Esophagus squamous epithelium (tissue), 5 donors: ENCODE measurements around the gene CACNG3. TPM values are rescaled to one million over a fixed set of nuclear protein-coding genes. Genes with fewer than 3 reads are reported as not detected.

Experiments
- DNase-seq: peaks from one replicate; lab custom pipeline; 2025; lab: John Stamatoyannopoulos, UW
- H3K27ac ChIP-seq, 4 donors: fragments of 200-600 bp; sonication (generic); one replicate each; pipeline ENCODE4 v1.5.1; 2016 to 2019; ENCODE audit warnings: mild to moderate bottlenecking in 1 of 4
- H3K27me3 ChIP-seq, 4 donors: fragments of 200-600 bp; sonication (generic); 1 replicate in 3 of 4; 2 replicates in 1 of 4; pipeline versions ENCODE4 v1.5.1 to v1.6.0; 2017 to 2021; ENCODE audit warnings: antibody characterized with exemption in 1 of 4
- H3K36me3 ChIP-seq, 3 donors: fragments of 200-600 bp; sonication (generic); one replicate each; pipeline ENCODE4 v1.5.1; 2016 to 2019
- H3K4me1 ChIP-seq, 3 donors: fragments of 200-600 bp; sonication (generic); one replicate each; pipeline ENCODE4 v1.5.1; 2017 to 2019
- H3K4me3 ChIP-seq, 4 donors: fragments of 200-600 bp; sonication (generic); 1 replicate in 3 of 4; 2 replicates in 1 of 4; pipeline ENCODE4 v1.5.1; 2016 to 2019; ENCODE audit warnings: mild to moderate bottlenecking in 2 of 4, moderate library complexity in 1 of 4
- H3K9me3 ChIP-seq, 3 donors: fragments of 200-600 bp; sonication (generic); one replicate each; pipeline ENCODE4 v1.5.1; 2016 to 2019
- POLR2A ChIP-seq, 4 donors: fragments of 450-650 bp; IDR thresholded peaks; one replicate each; pipeline ENCODE4 v1.6.1; 2017; ENCODE audit warnings: antibody characterized with exemption in 4 of 4, mild to moderate bottlenecking in 4 of 4, moderate library complexity in 3 of 4
- WGBS, 2 donors: methylation state at CpG; one replicate each; pipeline ENCODE4 v1.1.5; 2018; 5-methylcytosine and 5-hydroxymethylcytosine counted together
- intact Hi-C: fragments of 100-400 bp; cut with DNase I; formaldehyde crosslinking; loops from one replicate; pipeline ENCODE4 v1.15.0; 2022
- total RNA-seq, 4 donors: library from RNA; depleted of rRNA; stranded (reverse); fragments of >200 nt; gene quantifications; one replicate each; pipeline ENCODE4 v1.1.0, GENCODE V29; 2016
- TF ChIP-seq, protein P1 (sequence below), 6 experiments: fragments of 450-650 bp in 4 of 6; fragments of 200-600 bp in 2 of 6; sonication (generic) in 2 of 6; IDR thresholded peaks; one replicate each; pipeline ENCODE4 v1.5.1; 2016 to 2019; ENCODE audit warnings: antibody characterized with exemption in 6 of 6, mild to moderate bottlenecking in 4 of 6, moderate library complexity in 4 of 6
- donor health status: DM: yes; HTN: yes; CAD: no.

CACNG3 gene
- total RNA-seq, 4 donors from 2014 or later: not detected

DNA sequence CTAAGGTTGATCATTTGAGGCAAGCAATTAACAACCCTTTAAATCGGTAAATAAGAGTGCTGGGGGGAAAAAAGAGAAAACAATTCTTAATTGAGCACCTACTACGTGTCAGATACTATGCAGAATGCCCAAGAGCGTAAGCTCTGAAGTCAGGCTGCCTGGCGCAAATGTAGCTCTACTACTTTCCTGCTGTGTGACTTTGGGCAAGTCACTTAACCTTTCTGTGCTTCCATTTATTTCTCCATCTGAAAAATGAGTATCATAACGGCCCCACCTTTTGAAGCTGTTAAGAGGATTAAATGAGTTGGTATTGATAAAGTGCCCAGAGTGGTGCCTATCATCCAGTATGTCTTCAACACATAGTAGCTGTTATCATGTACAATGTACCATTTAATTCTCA lies 102.0 kb downstream of the CACNG3 start:
- TF ChIP-seq, protein P1, sequence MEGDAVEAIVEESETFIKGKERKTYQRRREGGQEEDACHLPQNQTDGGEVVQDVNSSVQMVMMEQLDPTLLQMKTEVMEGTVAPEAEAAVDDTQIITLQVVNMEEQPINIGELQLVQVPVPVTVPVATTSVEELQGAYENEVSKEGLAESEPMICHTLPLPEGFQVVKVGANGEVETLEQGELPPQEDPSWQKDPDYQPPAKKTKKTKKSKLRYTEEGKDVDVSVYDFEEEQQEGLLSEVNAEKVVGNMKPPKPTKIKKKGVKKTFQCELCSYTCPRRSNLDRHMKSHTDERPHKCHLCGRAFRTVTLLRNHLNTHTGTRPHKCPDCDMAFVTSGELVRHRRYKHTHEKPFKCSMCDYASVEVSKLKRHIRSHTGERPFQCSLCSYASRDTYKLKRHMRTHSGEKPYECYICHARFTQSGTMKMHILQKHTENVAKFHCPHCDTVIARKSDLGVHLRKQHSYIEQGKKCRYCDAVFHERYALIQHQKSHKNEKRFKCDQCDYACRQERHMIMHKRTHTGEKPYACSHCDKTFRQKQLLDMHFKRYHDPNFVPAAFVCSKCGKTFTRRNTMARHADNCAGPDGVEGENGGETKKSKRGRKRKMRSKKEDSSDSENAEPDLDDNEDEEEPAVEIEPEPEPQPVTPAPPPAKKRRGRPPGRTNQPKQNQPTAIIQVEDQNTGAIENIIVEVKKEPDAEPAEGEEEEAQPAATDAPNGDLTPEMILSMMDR (IDR thresholded peaks at IDR 0.05): no peak
- no peak for TF ChIP-seq POLR2A (IDR thresholded peaks at IDR 0.05)
- 55 to 65% methylated on average over 4 to 5 of the region's 5 CpGs for WGBS, 2 donors
- Histone ChIP-seq H3K27ac (no peak overlapping the region), H3K9me3 (no peaks in the 10 kb centered on the region), H3K36me3 (no peaks in the 10 kb centered on the region), H3K4me1 (no peaks in the 10 kb centered on the region), H3K4me3 (no peak overlapping the region), H3K27me3 (peaks cover 0 to 6% (median 0%) of the 10 kb centered on the region in 4 donors)
- DNase-seq: no peak
- intact Hi-C loops: no loop called here

DNA sequence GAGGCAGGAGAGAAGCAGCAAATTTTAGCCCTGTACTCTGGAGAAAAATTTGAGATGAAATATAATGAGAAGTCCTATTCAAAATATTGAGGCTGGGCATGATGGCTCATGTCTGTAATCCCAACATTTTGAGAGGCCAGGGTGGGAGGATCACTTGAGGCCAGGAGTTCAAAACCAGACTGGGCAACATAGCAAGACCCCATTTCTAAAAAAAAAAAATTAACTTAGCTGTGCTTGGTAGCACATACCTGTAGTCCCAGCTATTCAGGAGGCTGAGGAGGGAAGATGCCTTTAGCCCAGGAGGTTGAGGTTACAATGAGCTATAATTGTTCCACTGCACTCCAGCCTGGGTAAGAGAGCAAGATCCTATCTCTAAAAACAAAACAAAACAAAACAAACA lies 103.4 kb downstream of the CACNG3 start:
- no peak for TF ChIP-seq POLR2A (IDR thresholded peaks at IDR 0.05)
- TF ChIP-seq, protein P1 (IDR thresholded peaks at IDR 0.05): no peak
- no peaks in the 10 kb centered on the region for H3K9me3 ChIP-seq
- no peak overlapping the region for H3K27ac ChIP-seq
- intact Hi-C loops: no loop called here
- no peaks in the 10 kb centered on the region for H3K36me3 ChIP-seq
- H3K4me3 ChIP-seq: no peak overlapping the region
- H3K27me3 ChIP-seq: peaks cover 0 to 6% (median 0%) of the 10 kb centered on the region in 4 donors
- no peaks in the 10 kb centered on the region for H3K4me1 ChIP-seq
- DNase-seq: no peak

DNA sequence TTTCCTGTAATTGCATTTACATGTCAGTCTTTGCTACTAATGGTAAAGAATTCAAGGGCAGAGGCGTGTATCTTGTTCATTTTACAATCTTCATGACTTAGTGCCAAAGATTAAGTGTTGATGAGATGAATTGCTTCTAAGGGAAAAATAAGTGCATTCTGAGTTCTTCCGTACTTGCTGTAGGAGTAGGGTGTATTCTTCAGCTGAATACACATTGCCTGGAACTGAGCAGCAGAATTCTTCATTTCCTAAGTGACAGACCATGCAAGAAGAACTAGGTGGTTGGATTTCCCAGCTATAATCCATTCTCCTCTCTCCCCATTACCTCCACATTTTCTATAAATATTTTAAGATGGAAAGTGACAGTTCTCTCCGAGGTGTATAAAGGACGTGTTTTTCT lies 104.8 kb downstream of the CACNG3 start:
- no peaks in the 10 kb centered on the region for H3K4me1 ChIP-seq
- DNase-seq: no peak
- WGBS, 2 donors: 65 to 75% methylated on average over 4 of the region's 4 CpGs
- H3K9me3 ChIP-seq: no peaks in the 10 kb centered on the region
- intact Hi-C loops: no loop called here
- H3K36me3 ChIP-seq: no peaks in the 10 kb centered on the region
- peaks cover 0 to 7% (median 0%) of the 10 kb centered on the region in 4 donors for H3K27me3 ChIP-seq
- no peak overlapping the region for H3K27ac ChIP-seq
- no peak overlapping the region for H3K4me3 ChIP-seq
- no peak for TF ChIP-seq POLR2A (IDR thresholded peaks at IDR 0.05)
- TF ChIP-seq, protein P1 (IDR thresholded peaks at IDR 0.05): no peak

DNA sequence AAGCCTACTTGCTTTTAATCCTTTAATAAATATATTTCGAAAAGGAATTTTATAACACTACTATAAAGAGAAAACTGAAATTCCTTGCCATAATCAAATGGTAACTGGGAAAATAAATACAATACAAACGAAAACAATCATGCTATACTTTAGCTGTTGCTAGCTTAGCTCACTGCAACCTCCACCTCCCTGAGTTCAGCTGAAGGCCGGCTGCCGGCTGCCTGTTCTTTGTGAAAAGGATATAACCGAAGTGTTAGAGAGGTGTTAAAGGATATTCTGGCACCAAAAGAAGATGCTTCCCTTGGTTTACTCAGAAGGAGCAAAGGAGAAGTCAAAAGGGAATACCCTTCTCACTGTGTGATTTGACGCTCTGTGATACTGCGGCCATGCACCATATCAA lies 108.5 kb downstream of the CACNG3 start:
- WGBS, 2 donors: 55 to 65% methylated on average over 7 of the region's 7 CpGs
- peaks cover 0 to 14% (median 0%) of the 10 kb centered on the region in 4 donors for H3K27me3 ChIP-seq
- DNase-seq: no peak
- H3K36me3 ChIP-seq: no peaks in the 10 kb centered on the region
- H3K4me1 ChIP-seq: no peaks in the 10 kb centered on the region
- H3K27ac ChIP-seq: no peak overlapping the region
- no peak overlapping the region for H3K4me3 ChIP-seq
- intact Hi-C loops: no loop called here
- H3K9me3 ChIP-seq: no peaks in the 10 kb centered on the region
- TF ChIP-seq POLR2A (IDR thresholded peaks at IDR 0.05): no peak
- TF ChIP-seq, protein P1 (IDR thresholded peaks at IDR 0.05): no peak

DNA sequence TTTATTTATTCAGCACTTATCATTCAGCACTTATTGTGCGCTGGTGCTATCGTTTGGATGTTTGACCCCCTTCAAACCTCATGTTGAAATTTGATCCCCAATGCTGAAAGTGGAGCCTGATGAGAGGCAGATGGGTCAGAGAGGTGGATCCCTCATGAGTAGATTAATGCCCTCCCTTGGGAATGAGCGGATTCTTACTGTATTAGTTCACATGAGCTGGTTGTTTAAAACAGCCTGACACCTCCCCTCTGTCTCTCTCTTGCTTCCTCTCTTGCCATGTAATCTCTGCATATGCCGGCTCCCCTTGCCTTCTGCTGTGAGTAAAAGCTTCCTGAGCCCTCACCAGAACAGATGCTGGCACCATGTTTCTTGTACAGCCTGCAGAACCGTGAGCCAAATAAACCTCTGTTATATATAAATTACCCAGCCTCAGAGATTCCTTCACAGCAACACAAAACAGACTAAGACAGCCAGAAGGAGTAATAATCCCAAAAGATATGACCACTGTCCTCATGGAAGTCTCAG lies 111.1 kb downstream of the CACNG3 start:
- no peak for TF ChIP-seq POLR2A (IDR thresholded peaks at IDR 0.05)
- TF ChIP-seq, protein P1 (IDR thresholded peaks at IDR 0.05): no peak
- H3K27me3 ChIP-seq: peaks cover 0 to 14% (median 0%) of the 10 kb centered on the region in 4 donors
- intact Hi-C loops: no loop called here
- H3K27ac ChIP-seq: no peak overlapping the region
- no peaks in the 10 kb centered on the region for H3K36me3 ChIP-seq
- no peak for DNase-seq
- no peak overlapping the region for H3K4me3 ChIP-seq
- no peaks in the 10 kb centered on the region for H3K4me1 ChIP-seq
- 50 to 57% methylated on average over 5 of the region's 5 CpGs for WGBS, 2 donors
- H3K9me3 ChIP-seq: no peaks in the 10 kb centered on the region
